DND-41 (cell line): ENCODE measurements around the gene TTC14.

ENCODE experiments used
- ATAC-seq: fragments of 200-7000 bp; cut with Tn5 transposase; 3 replicates; pipeline ENCODE4 v1.9.1; 2021; ENCODE audit warnings: low read depth; ENCODE audit not compliant: insufficient read depth
- DNase-seq: peaks from one replicate; pipeline ENCODE4 v3.0.0-alpha.2; 2020
- H2AFZ ChIP-seq: 2 replicates; pipeline ENCODE4 v1.6.0; 2012; ENCODE audit warnings: low read depth, low read length
- H3K27ac ChIP-seq: 2 replicates; pipeline ENCODE4 v1.5.1; 2012; ENCODE audit warnings: low read length, inconsistent platforms
- H3K27me3 ChIP-seq: fragments of 200-600 bp; sonication (generic); 2 replicates; pipeline ENCODE4 v1.6.0; 2012; ENCODE audit warnings: low read length, mild to moderate bottlenecking, inconsistent platforms; ENCODE audit not compliant: insufficient read depth, poor library complexity
- H3K36me3 ChIP-seq: 2 replicates; pipeline ENCODE4 v1.5.1; 2012; ENCODE audit warnings: low read length, inconsistent platforms; ENCODE audit not compliant: insufficient read depth
- H3K4me1 ChIP-seq: 2 replicates; pipeline ENCODE4 v1.5.1; 2012; ENCODE audit warnings: mild to moderate bottlenecking, low read length; ENCODE audit not compliant: insufficient read depth
- H3K4me2 ChIP-seq: 2 replicates; pipeline ENCODE4 v1.6.0; 2012; ENCODE audit warnings: mild to moderate bottlenecking, moderate library complexity, low read length, inconsistent platforms; ENCODE audit not compliant: insufficient read depth
- H3K4me3 ChIP-seq, 2 experiments: fragments of 200-600 bp in 1 of 2; shearing (Covaris generic) in 1 of 2; 2 replicates each; pipeline ENCODE4 v1.5.1; 2012 to 2016; ENCODE audit warnings: inconsistent platforms in 2 of 2, low read length in 2 of 2, mild to moderate bottlenecking in 2 of 2, low read depth in 1 of 2, moderate library complexity in 1 of 2
- H3K79me2 ChIP-seq: 2 replicates; pipeline ENCODE4 v1.6.0; 2012; ENCODE audit warnings: low read length, inconsistent platforms; ENCODE audit not compliant: insufficient read depth
- H3K9ac ChIP-seq: 2 replicates; pipeline ENCODE4 v1.6.0; 2012; ENCODE audit warnings: low read depth, mild to moderate bottlenecking, inconsistent platforms, low read length, moderate library complexity
- H3K9me3 ChIP-seq: 2 replicates; pipeline ENCODE4 v1.5.1; 2012; ENCODE audit warnings: low read length, moderate library complexity, mild to moderate bottlenecking, inconsistent platforms; ENCODE audit not compliant: insufficient read depth, severe bottlenecking
- H4K20me1 ChIP-seq: 2 replicates; pipeline ENCODE4 v1.6.0; 2012; ENCODE audit warnings: low read length; ENCODE audit not compliant: insufficient read depth
- CTCF ChIP-seq: IDR thresholded peaks from 2 replicates; pipeline ENCODE4 v1.5.1; 2012; ENCODE audit warnings: borderline replicate concordance, low read length, moderate library complexity, mild to moderate bottlenecking; ENCODE audit not compliant: poor library complexity, severe bottlenecking; ENCODE audit errors: extremely low read depth
- EZH2 ChIP-seq: IDR thresholded peaks from 3 replicates; pipeline ENCODE4 v1.6.1; 2012; ENCODE audit warnings: borderline replicate concordance, low read depth, mild to moderate bottlenecking, moderate library complexity, low read length, inconsistent platforms; ENCODE audit not compliant: severe bottlenecking

The TTC14 gene

GRCh38 chr3:180600473-180600872 is 1.5 kb upstream of the TTC14 start:
- ATAC-seq, result no peak
- H3K4me2 ChIP-seq, result no peak overlapping the region

GRCh38 chr3:180611006-180611405 is 9.0 kb downstream of the TTC14 start:
- Histone ChIP-seq H3K9ac (no peak overlapping the region), H2AFZ (no peak overlapping the region), H3K4me3 (no peak overlapping the region), H3K36me3 (no peaks in the 10 kb centered on the region), H3K9me3 (no peaks in the 10 kb centered on the region), H3K4me2 (no peak overlapping the region), H3K4me1 (no peaks in the 10 kb centered on the region), H4K20me1 (no peaks in the 10 kb centered on the region), H3K27me3 (no peaks in the 10 kb centered on the region), H3K79me2 (no peaks in the 10 kb centered on the region), H3K27ac (no peak overlapping the region)
- TF ChIP-seq CTCF (no peak), EZH2 (no peak)
- DNase-seq (no peak), ATAC-seq (no peak)

More at GRCh38 chr3:180600473-180600872, 1.5 kb upstream of the TTC14 start:
- Histone ChIP-seq H2AFZ (no peak overlapping the region), H3K9me3 (no peaks in the 10 kb centered on the region), H3K79me2 (no peaks in the 10 kb centered on the region), H3K27ac (no peak overlapping the region), H3K9ac (no peak overlapping the region), H3K36me3 (no peaks in the 10 kb centered on the region), H3K4me1 (peaks cover 20% of the 10 kb centered on the region), H4K20me1 (no peaks in the 10 kb centered on the region), H3K27me3 (peaks cover 10% of the 10 kb centered on the region), H3K4me3 (no peak overlapping the region)
- DNase-seq, result no peak
- no peak for TF ChIP-seq CTCF
- no peak for TF ChIP-seq EZH2

- no peak overlapping the region for H3K9ac ChIP-seq
- H3K27me3 ChIP-seq, result no peaks in the 10 kb centered on the region
- H3K27ac ChIP-seq, result no peak overlapping the region
- no peak for ATAC-seq
- H3K4me2 ChIP-seq, result no peak overlapping the region
- no peak for DNase-seq
- H3K36me3 ChIP-seq, result no peaks in the 10 kb centered on the region
- no peaks in the 10 kb centered on the region for H4K20me1 ChIP-seq
- H3K4me3 ChIP-seq, result no peak overlapping the region
- no peaks in the 10 kb centered on the region for H3K79me2 ChIP-seq
- no peaks in the 10 kb centered on the region for H3K9me3 ChIP-seq
- TF ChIP-seq EZH2 (no peak), CTCF (no peak)
- no peak overlapping the region for H2AFZ ChIP-seq
- no peaks in the 10 kb centered on the region for H3K4me1 ChIP-seq
These were observed 10.4 kb downstream of the TTC14 start for GRCh38 chr3:180612364-180612763.

- Histone ChIP-seq H3K36me3 (no peaks in the 10 kb centered on the region), H3K9me3 (no peaks in the 10 kb centered on the region), H3K27ac (no peak overlapping the region), H3K27me3 (no peaks in the 10 kb centered on the region), H2AFZ (no peak overlapping the region), H3K4me3 (no peak overlapping the region), H3K4me2 (no peak overlapping the region), H3K79me2 (no peaks in the 10 kb centered on the region), H3K4me1 (no peaks in the 10 kb centered on the region), H4K20me1 (no peaks in the 10 kb centered on the region), H3K9ac (no peak overlapping the region)
- DNase-seq (no peak), ATAC-seq (no peak)
- TF ChIP-seq CTCF (no peak), EZH2 (no peak)
These were observed 14.0 kb downstream of the TTC14 start for GRCh38 chr3:180615954-180616353.
